H1 (cell line): ENCODE results near the gene ZFAND3. TPM values are rescaled to one million over a fixed set of nuclear protein-coding genes. Genes with fewer than 3 reads are reported as not detected.

ENCODE experiments used
- CTCF ChIA-PET: fragments of 300-600 bp; sonication (Branson Sonifier 250); formaldehyde crosslinking; loops from one replicate; lab custom pipeline; 2021; ENCODE audit not compliant: partially characterized antibody; lab: Charles Lee
- POLR2A ChIA-PET: fragments of 300-600 bp; sonication (Branson Sonifier 250); formaldehyde crosslinking; loops from one replicate; lab custom pipeline; 2021; ENCODE audit warnings: inconsistent platforms; ENCODE audit not compliant: partially characterized antibody; lab: Charles Lee
- DNase-seq, 2 experiments: peaks; one replicate each; pipeline versions ENCODE4 v3.0.0 to v3.0.0-alpha.2; 2010 to 2022; ENCODE audit warnings: low spot score in 2 of 2, low read depth in 1 of 2, mixed read lengths in 1 of 2
- FAIRE-seq: peaks from 2 replicates; lab custom pipeline; 2011; peaks lifted over from hg19 to GRCh38; lab: Jason Lieb, UNC
- H2AFZ ChIP-seq: 2 replicates; pipeline ENCODE4 v1.8.1; 2012; ENCODE audit warnings: low read length, inconsistent platforms
- H2AK5ac ChIP-seq: 2 replicates; pipeline ENCODE4 v1.6.1; 2013; ENCODE audit warnings: low read depth, low read length
- H2BK120ac ChIP-seq: replicated peaks from 2 replicates; pipeline ENCODE3; 2013; ENCODE audit warnings: low read depth, low read length, inconsistent platforms
- H2BK12ac ChIP-seq: 2 replicates; pipeline ENCODE4 v1.6.1; 2013; ENCODE audit warnings: low read depth, low read length
- H2BK15ac ChIP-seq: 2 replicates; pipeline ENCODE4 v1.6.1; 2013; ENCODE audit warnings: low read length
- H2BK20ac ChIP-seq: 2 replicates; pipeline ENCODE4 v1.6.1; 2013; ENCODE audit warnings: low read length
- H2BK5ac ChIP-seq: 2 replicates; pipeline ENCODE4 v1.6.1; 2013; ENCODE audit warnings: low read depth, low read length
- H3K14ac ChIP-seq: 2 replicates; pipeline ENCODE4 v1.6.1; 2013; ENCODE audit warnings: inconsistent platforms; ENCODE audit not compliant: insufficient read length
- H3K18ac ChIP-seq: 2 replicates; pipeline ENCODE4 v1.6.1; 2013; ENCODE audit warnings: low read length; ENCODE audit errors: extremely low read depth
- H3K23ac ChIP-seq: 2 replicates; pipeline ENCODE4 v1.6.1; 2013; ENCODE audit warnings: inconsistent platforms; ENCODE audit not compliant: insufficient read length
- H3K23me2 ChIP-seq: 2 replicates; pipeline ENCODE4 v1.6.1; 2013; ENCODE audit warnings: low read depth, low read length
- H3K27ac ChIP-seq: 2 replicates; pipeline ENCODE4 v1.6.1; 2011; ENCODE audit warnings: low read depth, low read length, inconsistent platforms
- H3K27me3 ChIP-seq, 4 experiments: replicated peaks in 1 of 4; 1 replicate in 1 of 4; 2 replicates in 3 of 4; pipeline versions ENCODE4 v1.6.1 to v1.8.1; 2011 to 2013; ENCODE audit warnings: low read length in 3 of 4, mild to moderate bottlenecking in 3 of 4, inconsistent platforms in 2 of 4, mixed read lengths in 2 of 4, moderate library complexity in 1 of 4; ENCODE audit not compliant: control insufficient read depth in 3 of 4, insufficient read depth in 3 of 4; ENCODE audit errors: extremely low read depth in 1 of 4
- H3K36me3 ChIP-seq, 4 experiments: 2 replicates each; pipeline versions ENCODE4 v1.6.1 to v1.8.1; 2011 to 2013; ENCODE audit warnings: mild to moderate bottlenecking in 4 of 4, low read length in 3 of 4, moderate library complexity in 2 of 4, control low read depth in 1 of 4, inconsistent platforms in 1 of 4; ENCODE audit not compliant: insufficient read depth in 4 of 4, control insufficient read depth in 2 of 4
- H3K4ac ChIP-seq: replicated peaks from 2 replicates; pipeline ENCODE3; 2013; ENCODE audit warnings: low read length, low read depth, mixed read lengths, inconsistent platforms; ENCODE audit not compliant: insufficient read length
- H3K4me1 ChIP-seq, 4 experiments: replicated peaks in 1 of 4; 1 replicate in 1 of 4; 2 replicates in 3 of 4; pipeline versions ENCODE4 v1.6.1 to v1.8.1; 2011 to 2013; ENCODE audit warnings: low read length in 3 of 4, inconsistent platforms in 2 of 4, mixed read lengths in 1 of 4; ENCODE audit not compliant: insufficient read depth in 4 of 4, control insufficient read depth in 3 of 4
- H3K4me2 ChIP-seq, 2 experiments: 2 replicates each; pipeline versions ENCODE4 v1.6.1 to v1.8.1; 2011 to 2013; ENCODE audit warnings: low read depth in 2 of 2, low read length in 2 of 2, control low read depth in 1 of 2, inconsistent platforms in 1 of 2, mild to moderate bottlenecking in 1 of 2; ENCODE audit not compliant: insufficient read depth in 1 of 2
- H3K4me3 ChIP-seq, 4 experiments: fragments of 200-600, 300-600 bp in 1 of 4; sonication (generic), shearing (Covaris generic), sonication (Bioruptor Twin) in 1 of 4; 2 replicates each; pipeline versions ENCODE4 v1.5.1 to v1.8.1; 2011 to 2016; ENCODE audit warnings: low read length in 4 of 4, low read depth in 3 of 4, control low read depth in 2 of 4, inconsistent platforms in 2 of 4, mild to moderate bottlenecking in 2 of 4, mixed read lengths in 1 of 4, moderate library complexity in 1 of 4; ENCODE audit not compliant: insufficient read depth in 2 of 4; ENCODE audit errors: extremely low read depth in 1 of 4
- H3K56ac ChIP-seq: replicated peaks from 2 replicates; pipeline ENCODE3; 2013; ENCODE audit warnings: low read depth, mild to moderate bottlenecking, mixed read lengths, low read length, inconsistent platforms; ENCODE audit not compliant: insufficient read length
- H3K79me1 ChIP-seq: 2 replicates; pipeline ENCODE4 v1.6.1; 2013; ENCODE audit warnings: low read depth, low read length, control low read depth
- H3K79me2 ChIP-seq, 2 experiments: 2 replicates each; pipeline versions ENCODE4 v1.6.1 to v1.8.1; 2012 to 2013; ENCODE audit warnings: low read length in 2 of 2, mild to moderate bottlenecking in 2 of 2, inconsistent platforms in 1 of 2; ENCODE audit not compliant: insufficient read depth in 2 of 2, control insufficient read depth in 1 of 2
- H3K9ac ChIP-seq, 4 experiments: replicated peaks in 1 of 4; 1 replicate in 1 of 4; 2 replicates in 3 of 4; pipeline versions ENCODE4 v1.6.1 to v1.8.1; 2011 to 2013; ENCODE audit warnings: low read depth in 3 of 4, low read length in 3 of 4, control low read depth in 2 of 4, mild to moderate bottlenecking in 2 of 4, moderate library complexity in 2 of 4, inconsistent platforms in 1 of 4; ENCODE audit errors: extremely low read depth in 1 of 4
- H3K9me3 ChIP-seq, 2 experiments: 2 replicates each; pipeline versions ENCODE4 v1.6.1 to v1.8.1; 2012 to 2013; ENCODE audit warnings: mild to moderate bottlenecking in 2 of 2, moderate library complexity in 2 of 2, control low read depth in 1 of 2, inconsistent platforms in 1 of 2, low read depth in 1 of 2, low read length in 1 of 2, mixed read lengths in 1 of 2; ENCODE audit not compliant: insufficient read depth in 2 of 2
- H4K20me1 ChIP-seq, 2 experiments: replicated peaks in 1 of 2; 2 replicates each; pipeline versions ENCODE3 to v1.8.1; 2011 to 2013; ENCODE audit warnings: inconsistent platforms in 2 of 2, low read length in 2 of 2, mild to moderate bottlenecking in 1 of 2; ENCODE audit not compliant: insufficient read depth in 2 of 2, control insufficient read depth in 1 of 2
- H4K5ac ChIP-seq: 2 replicates; pipeline ENCODE4 v1.6.1; 2013; ENCODE audit warnings: low read length, low read depth, mixed read lengths, inconsistent platforms; ENCODE audit not compliant: insufficient read length
- H4K8ac ChIP-seq: 2 replicates; pipeline ENCODE4 v1.8.0; 2013; ENCODE audit warnings: mild to moderate bottlenecking, moderate library complexity, low read length, inconsistent platforms; ENCODE audit not compliant: insufficient read depth; ENCODE audit errors: extremely low read depth
- H4K91ac ChIP-seq: replicated peaks from 2 replicates; pipeline ENCODE3; 2013; ENCODE audit warnings: low read length, mixed read lengths, inconsistent platforms; ENCODE audit not compliant: insufficient read length
- EGR1 ChIP-seq: IDR thresholded peaks from 2 replicates; pipeline ENCODE4 v1.6.1; 2011; ENCODE audit warnings: low read depth, low read length, borderline replicate concordance
- EP300 ChIP-seq, 2 experiments: IDR thresholded peaks; 1 replicate in 1 of 2; 2 replicates in 1 of 2; pipeline ENCODE4 v1.6.1; 2011 to 2012; ENCODE audit warnings: low read depth in 2 of 2, low read length in 2 of 2, mild to moderate bottlenecking in 2 of 2, borderline replicate concordance in 1 of 2, inconsistent platforms in 1 of 2, moderate library complexity in 1 of 2
- RXRA ChIP-seq: IDR thresholded peaks from 2 replicates; pipeline ENCODE4 v1.6.1; 2011; ENCODE audit warnings: low read depth, mild to moderate bottlenecking, low read length, moderate library complexity; ENCODE audit not compliant: insufficient read depth
- WGBS, 2 experiments: shearing (Covaris generic) in 1 of 2; methylation state at CpG; one replicate each; pipeline versions ENCODE4 v1.1.6 to v1.1.7; 2013 to 2015; ENCODE audit warnings: low lambda C conversion rate in 2 of 2, mixed read lengths in 2 of 2, inconsistent platforms in 1 of 2, low coverage in 1 of 2, missing lambda C conversion rate in 1 of 2; ENCODE audit not compliant: insufficient replicate concordance in 2 of 2, insufficient coverage in 1 of 2, insufficient read length in 1 of 2; ENCODE audit errors: extremely low coverage in 1 of 2, missing lambda C conversion rate in 1 of 2; 5-methylcytosine and 5-hydroxymethylcytosine counted together
- polyA plus RNA-seq, 7 experiments: library from polyadenylated mRNA; depleted of rRNA in 3 of 7; stranded (reverse) in 5 of 7; unstranded in 2 of 7; fragments of >200 nt in 5 of 7; fragments of 200-250 nt in 2 of 7; gene quantifications; 1 replicate in 5 of 7; 2 replicates in 1 of 7; 4 replicates in 1 of 7; pipeline versions ENCODE4 v1.2.1 to v1.2.3, GENCODE V29; 2011 to 2013; ENCODE audit warnings: missing spikeins in 2 of 7, mixed read lengths in 2 of 7
- total RNA-seq: library from RNA; stranded (reverse); fragmentation: NEBNext Ultra II Directional; extraction: Animal tissue kit (Norgen Biotek cat#: 25700); gene quantifications from 2 replicates; pipeline ENCODE4 v1.2.1, GENCODE V29; 2021

The ZFAND3 gene
- total and polyA plus RNA-seq, 2 of the 8 experiments (the other 6 are each of a cell fraction or from before 2014, with no cell fraction given), result 13.0 to 51.3 TPM

- H3K14ac ChIP-seq, result no peak overlapping the region
- WGBS, 2 experiments, result 99% methylated on average over 6 of the region's 6 CpGs; no CpG with 5 or more reads in 1 of the 2 experiments
- H3K4ac ChIP-seq, result no peak overlapping the region
- H3K9ac ChIP-seq, result no peak overlapping the region
- H2AFZ ChIP-seq, result no peak overlapping the region
- H2BK5ac ChIP-seq, result no peak overlapping the region
- H4K91ac ChIP-seq, result no peak overlapping the region
- no peak for FAIRE-seq
- no peaks in the 10 kb centered on the region for H3K36me3 ChIP-seq
- POLR2A ChIA-PET, result interaction anchor here (0.8 kb wide), 1 partner anchor 16 kb away, joined by 3 read pairs; no protein-coding TSS in a partner anchor
- no peak overlapping the region for H3K56ac ChIP-seq
- H4K8ac ChIP-seq, result no peak overlapping the region
- no peak overlapping the region for H2BK15ac ChIP-seq
- no peak overlapping the region for H3K27ac ChIP-seq
- no peak overlapping the region for H3K4me2 ChIP-seq
- H3K18ac ChIP-seq, result no peak overlapping the region
- H2BK120ac ChIP-seq, result no peak overlapping the region
- 0 out of 4 replicates have a peak, but pooled peaks cover 0 to 4% of the 10 kb centered on the region in 2 experiments for H3K79me2 ChIP-seq
- H4K5ac ChIP-seq, result no peak overlapping the region
- H2AK5ac ChIP-seq, result no peak overlapping the region
- peaks cover 2 to 5% of the 10 kb centered on the region in 2 experiments for H4K20me1 ChIP-seq
- no peaks in the 10 kb centered on the region for H3K23me2 ChIP-seq
- CTCF ChIA-PET, result interaction anchor here (0.8 to 1.3 kb wide), 4 partner anchors 10 to 436 kb away, joined by 3 read pairs; no protein-coding TSS in a partner anchor
- H3K27me3 ChIP-seq, result no peaks in the 10 kb centered on the region
- H2BK12ac ChIP-seq, result no peak overlapping the region
- peaks cover 8 to 22% (median 16%) of the 10 kb centered on the region in 4 experiments for H3K4me1 ChIP-seq
- H2BK20ac ChIP-seq, result no peak overlapping the region
- H3K9me3 ChIP-seq, result no peaks in the 10 kb centered on the region
- DNase-seq, result no peak
- H3K4me3 ChIP-seq, result no peak overlapping the region
- H3K79me1 ChIP-seq, result peaks cover 2% of the 10 kb centered on the region; the same call in 1 of the 2 replicates
- H3K23ac ChIP-seq, result no peak overlapping the region
- TF ChIP-seq EGR1, result no peak
- no peak for TF ChIP-seq EP300 (IDR thresholded peaks at IDR 0.05; ENCODE audit: borderline replicate concordance in 1 of 2, low read depth in 2 of 2, low read length in 2 of 2)
- no peak for TF ChIP-seq RXRA
Measured at GRCh38 chr6:38141716-38142115, 322.2 kb downstream of the ZFAND3 start.
